ENCODE data around the gene NGEF.

Gene NGEF

GRCh38 chr2:232997749-232998665, 15.0 kb downstream of the NGEF start:
- DNase-seq, result no peak

- no peak for DNase-seq
These were observed 18.6 kb downstream of the NGEF start for GRCh38 chr2:232994446-232994845.

GRCh38 chr2:232993231-232993821, 19.7 kb downstream of the NGEF start:
- no peak for DNase-seq

GRCh38 chr2:232986155-232986554, 26.9 kb downstream of the NGEF start:
- no peak for DNase-seq

- DNase-seq, result no peak
These were observed 28.4 kb downstream of the NGEF start for GRCh38 chr2:232984451-232985207.

GRCh38 chr2:232983669-232984140, 29.4 kb downstream of the NGEF start:
- DNase-seq, result no peak

- no peak for DNase-seq
These were observed 30.0 kb downstream of the NGEF start for GRCh38 chr2:232982926-232983668.

GRCh38 chr2:232981767-232982360, 31.2 kb downstream of the NGEF start:
- no peak for DNase-seq

GRCh38 chr2:232981356-232981755, 31.7 kb downstream of the NGEF start:
- DNase-seq, result no peak

GRCh38 chr2:232980683-232981082, 32.4 kb downstream of the NGEF start:
- no peak for DNase-seq

- no peak for DNase-seq
These were observed 33.1 kb downstream of the NGEF start for GRCh38 chr2:232979871-232980461.

- no peak for DNase-seq
These were observed 35.6 kb downstream of the NGEF start for GRCh38 chr2:232977438-232977971.

GRCh38 chr2:232976666-232977437, 36.2 kb downstream of the NGEF start:
- DNase-seq, result no peak

GRCh38 chr2:232976176-232976575, 36.9 kb downstream of the NGEF start:
- DNase-seq, result no peak

- no peak for DNase-seq
These were observed 38.7 kb downstream of the NGEF start for GRCh38 chr2:232974396-232974795.

- DNase-seq, result no peak
These were observed 39.3 kb downstream of the NGEF start for GRCh38 chr2:232973796-232974195.

- DNase-seq, result no peak
These were observed 39.9 kb downstream of the NGEF start for GRCh38 chr2:232973011-232973735.

- DNase-seq, result no peak
These were observed 41.3 kb downstream of the NGEF start for GRCh38 chr2:232971744-232972143.

GRCh38 chr2:232970051-232970450, 43.0 kb downstream of the NGEF start:
- DNase-seq, result no peak

GRCh38 chr2:232967474-232967873, 45.6 kb downstream of the NGEF start:
- DNase-seq, result no peak
